HG03139 (cell line): ENCODE results near the gene KRT82.

Experiments used
- ATAC-seq: cut with Tn5 transposase; IDR thresholded peaks from one replicate; pipeline ENCODE4 v1.9.1; 2021; ENCODE audit not compliant: unreplicated experiment

The KRT82 gene

DNA sequence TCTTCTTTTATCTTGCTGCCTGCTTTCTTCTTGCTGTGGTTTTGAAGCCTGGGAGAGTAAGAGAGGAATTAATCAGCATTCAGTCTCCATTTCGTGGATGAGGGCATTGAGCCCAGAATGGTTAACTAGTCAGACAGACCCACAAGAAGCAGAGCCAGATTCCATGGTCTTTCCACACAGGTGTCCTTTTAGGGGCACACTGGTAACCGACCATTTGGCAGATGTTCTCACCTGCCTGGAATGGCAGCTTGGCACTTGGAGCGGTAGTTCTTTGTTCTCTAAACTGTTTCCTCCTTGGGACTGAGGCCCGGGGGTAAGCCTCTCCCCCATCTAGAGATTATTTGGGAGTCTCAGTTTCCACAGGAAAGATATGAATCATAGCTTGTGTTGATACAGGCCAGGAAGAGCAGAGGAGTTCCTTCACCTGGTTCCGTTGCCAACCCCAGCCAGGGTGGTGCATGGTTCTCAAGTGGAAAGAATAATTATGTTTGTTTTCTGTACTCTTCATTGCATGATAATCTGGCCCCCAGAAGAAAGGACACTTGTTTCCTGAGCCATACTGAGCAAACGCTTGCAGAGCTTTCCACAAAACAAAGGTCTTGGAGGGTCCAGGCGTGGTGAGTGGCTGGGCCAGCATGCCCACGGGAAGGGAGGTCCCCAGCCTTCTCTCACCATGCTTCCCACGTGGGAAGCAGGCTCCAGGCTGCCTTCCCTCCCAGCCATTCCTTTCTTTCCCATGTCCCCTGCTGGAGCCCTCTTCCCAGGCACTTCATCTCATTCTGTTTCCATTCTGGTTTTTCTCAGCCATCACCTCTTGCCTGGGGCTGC is 30.1 kb upstream of the KRT82 start:
- no peak for ATAC-seq

DNA sequence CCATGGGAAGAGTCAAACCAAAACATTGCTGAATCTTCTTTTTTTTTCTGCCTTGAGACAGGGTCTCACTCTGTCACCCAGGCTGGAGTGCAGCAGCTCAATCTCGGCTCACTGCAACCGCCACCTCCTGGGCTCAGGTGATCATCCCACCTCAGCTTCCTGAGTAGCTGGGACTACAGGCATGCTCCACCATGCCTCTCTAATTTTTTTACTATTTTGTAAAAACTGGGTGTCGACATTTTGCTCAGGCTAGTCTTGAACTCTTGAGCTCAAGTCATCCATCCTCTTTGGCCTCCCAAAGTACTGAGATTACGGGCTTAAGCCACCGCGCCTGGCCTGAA is 29.5 kb upstream of the KRT82 start:
- no peak for ATAC-seq

DNA sequence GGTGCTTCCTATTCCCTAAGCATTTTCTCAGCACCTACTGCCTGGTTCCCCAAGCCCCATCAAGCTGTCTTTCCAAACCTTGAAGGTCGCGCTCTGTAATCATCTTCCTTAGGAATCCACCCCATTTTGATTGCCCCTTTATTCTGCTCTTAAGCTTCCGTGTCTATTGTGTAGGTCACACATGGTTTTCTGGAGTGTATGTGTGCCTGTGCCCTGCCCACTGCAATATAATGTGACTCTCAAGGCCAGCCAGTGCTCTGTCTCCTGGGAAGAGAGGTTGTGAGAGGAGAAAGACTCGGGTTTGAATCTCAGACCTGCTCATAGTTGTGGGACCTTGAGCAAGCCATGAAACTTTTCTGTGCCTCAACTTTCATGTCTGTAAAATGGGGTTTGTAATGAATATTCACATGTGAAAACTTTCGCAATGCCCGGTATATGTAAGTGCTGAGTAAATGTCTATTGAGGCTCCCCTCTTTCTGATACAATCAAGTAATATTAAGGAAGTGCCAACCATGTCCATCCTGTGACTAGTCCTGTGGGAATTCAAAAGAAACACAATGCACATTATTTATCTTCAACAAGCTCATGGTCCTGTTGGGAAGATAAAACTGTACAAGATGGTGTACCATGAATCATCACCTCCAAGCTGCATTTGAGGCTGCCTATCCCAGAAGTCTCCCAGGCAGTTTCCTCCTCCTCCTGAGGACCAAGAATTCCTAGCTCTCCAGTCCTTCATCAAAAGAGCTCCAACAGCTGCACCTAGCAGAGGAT is 28.8 kb upstream of the KRT82 start:
- no peak for ATAC-seq

DNA sequence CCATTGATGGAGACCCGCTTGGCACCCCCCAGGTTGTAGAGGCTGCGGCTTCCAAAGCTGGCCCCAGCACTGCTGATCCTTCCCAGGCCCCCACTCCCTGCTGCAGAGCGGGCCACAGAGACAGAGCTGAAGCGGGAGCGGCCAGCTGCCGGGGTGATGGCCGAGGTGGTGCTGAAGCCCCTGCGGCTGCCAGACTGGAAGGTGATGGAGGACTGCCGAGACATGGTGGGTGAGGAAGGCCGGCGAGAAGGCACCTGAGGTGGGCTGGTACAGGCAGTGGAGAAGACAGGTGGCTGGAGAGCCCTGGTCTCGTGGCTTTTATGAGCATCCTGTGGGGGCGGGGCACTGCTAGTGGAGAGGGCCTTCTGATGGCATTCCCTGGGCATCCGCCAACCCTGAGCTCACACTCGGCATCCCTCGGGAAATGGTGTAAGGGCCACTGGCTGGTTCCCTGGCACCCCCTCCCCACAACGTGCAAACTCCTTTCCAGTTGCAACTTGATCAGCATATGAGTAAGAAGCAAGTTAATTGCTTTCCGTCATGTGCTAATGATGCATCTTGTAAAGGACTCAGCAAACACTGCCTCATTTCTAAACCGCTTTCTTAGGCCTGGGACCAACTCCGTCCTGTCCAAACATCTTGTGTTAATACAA is 28.1 kb upstream of the KRT82 start, which contains the start of gene KRT75:
TSS of gene KRT75 (minus strand) at position 291 of the 653 bp plus-strand sequence. CDS start at position 224, 67 bp downstream.
- no peak for ATAC-seq

DNA sequence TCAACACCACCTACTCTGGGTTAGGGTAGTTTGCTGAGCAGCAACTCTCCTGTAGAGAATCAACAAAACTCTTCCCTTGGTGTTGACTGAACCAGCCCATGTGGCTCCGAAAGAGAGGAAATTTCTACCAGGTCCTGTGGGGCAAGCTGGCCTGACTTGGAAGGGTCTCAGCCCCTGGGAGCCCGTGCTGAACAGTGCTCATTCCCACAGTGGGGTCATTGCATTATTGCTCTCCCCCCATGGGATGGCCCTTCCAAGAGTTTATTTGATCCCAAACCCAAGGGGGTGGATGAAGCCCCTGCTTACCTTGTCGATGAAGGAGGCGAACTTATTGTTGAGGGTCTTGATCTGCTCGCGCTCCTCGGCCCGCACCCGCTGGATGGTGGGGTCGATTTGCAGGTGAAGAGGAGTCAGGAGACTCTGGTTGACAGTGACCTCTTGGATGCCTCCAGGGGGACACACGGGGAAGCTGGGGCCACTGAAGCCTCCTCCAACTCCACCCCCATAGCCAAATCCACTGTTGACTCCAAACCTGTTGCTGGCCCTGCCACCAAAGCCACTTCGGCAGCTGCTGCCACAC is 27.5 kb upstream of the KRT82 start:
- ATAC-seq: no peak

DNA sequence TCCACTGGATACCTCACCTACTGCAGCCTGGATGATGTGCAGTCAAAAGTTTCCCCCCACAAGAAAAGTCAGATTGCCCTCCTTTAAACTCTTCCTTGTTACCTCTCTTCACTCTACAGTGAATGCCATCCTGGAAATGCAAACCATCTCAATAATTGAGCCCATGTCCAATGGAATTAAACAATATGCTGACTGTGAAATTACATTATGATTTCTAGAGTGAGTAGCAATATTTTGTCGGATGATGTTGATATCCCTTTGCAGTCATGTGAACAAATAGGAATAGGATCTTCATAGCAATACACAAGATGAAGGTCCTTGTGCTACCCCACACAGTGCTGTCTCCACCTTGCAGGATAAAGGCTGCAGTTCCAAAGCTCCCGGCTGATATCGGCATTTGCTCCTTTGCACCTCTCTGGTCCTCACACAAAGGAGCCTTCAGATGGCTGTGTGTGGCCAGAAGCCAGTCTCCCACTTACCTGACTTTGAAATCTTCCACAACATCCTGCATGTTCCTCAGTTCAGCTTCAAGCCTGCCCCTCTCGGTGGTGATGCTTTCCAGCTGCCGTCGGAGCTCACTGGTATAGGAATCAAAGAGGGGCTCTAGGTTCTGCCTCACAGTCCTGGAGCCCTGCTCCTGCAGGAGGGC is 26.5 kb upstream of the KRT82 start:
- ATAC-seq: no peak

DNA sequence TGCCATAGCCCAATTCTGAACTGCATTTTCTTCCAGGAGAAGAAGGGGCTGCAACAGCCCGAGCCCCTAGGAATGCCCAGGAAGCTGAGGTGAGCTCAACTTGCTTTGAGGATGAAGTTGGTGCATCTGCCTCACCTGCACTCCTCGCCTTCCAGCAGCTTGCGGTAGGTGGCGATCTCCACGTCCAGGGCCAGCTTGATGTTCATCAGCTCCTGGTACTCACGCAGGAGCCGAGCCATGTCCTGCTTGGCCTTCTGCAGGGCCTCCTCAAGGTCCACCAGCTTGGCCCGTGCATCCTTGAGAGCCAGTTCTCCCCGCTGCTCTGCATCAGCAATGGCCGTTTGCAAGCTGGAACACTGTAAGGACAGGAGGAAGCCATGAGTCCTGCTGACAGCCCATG is 22.0 kb upstream of the KRT82 start:
- ATAC-seq: no peak

DNA sequence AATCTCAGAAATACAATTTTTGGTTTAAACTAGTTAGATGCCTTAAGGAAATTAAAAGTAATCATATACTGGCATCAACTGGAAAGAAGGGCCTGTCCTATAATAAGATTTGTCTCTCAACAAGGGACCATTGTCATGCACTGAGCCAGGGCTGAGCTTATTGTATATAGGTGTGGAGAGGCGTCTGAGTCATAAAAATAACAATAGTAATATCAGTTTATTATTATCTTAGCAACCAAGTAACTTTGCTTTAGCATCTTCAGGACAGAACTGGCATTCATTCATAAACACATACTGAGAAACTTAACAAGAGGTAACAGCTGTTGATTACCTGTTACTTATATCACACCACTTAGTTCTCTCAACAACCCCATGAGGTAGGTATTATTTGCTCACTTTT is 20.9 kb upstream of the KRT82 start:
- ATAC-seq: no peak

DNA sequence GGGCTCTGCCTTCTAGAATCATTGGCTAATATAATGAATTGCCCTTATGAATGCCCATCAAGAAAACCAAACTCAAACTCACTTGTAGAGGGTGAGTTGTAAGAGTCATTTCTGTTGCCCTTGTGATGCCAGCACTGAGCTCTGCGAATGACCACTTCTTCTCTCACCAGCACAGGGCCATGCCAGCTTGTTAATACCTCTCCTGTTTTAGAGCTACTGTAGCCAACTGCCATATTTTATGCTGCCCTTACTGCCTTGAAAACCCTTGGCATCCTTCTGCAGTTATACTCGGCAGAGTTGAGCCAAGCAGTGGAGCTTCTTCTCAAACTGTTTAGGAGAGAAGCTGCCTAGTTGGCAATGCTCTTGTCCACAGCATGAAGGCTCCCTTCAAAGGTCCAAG is 19.9 kb upstream of the KRT82 start:
- no peak for ATAC-seq

DNA sequence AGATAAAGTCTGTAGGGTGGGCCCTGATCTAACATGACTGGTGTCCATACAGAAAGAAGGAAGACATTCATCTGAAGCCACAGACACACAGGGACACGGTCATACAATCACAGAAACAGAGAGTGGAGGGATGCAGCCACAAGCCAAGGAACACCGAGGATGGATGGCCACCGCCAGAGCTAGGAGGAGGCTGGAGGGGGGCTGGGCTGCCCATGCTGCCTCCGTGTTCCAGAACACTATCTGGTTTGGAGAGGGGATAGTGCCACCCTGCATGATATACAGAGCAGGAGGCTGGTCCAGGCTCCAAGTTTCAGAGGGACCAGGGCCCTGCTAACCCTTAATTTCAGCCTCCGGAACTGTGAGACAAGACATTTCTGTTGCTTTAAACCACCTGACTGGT is 19.3 kb upstream of the KRT82 start:
- ATAC-seq: no peak

DNA sequence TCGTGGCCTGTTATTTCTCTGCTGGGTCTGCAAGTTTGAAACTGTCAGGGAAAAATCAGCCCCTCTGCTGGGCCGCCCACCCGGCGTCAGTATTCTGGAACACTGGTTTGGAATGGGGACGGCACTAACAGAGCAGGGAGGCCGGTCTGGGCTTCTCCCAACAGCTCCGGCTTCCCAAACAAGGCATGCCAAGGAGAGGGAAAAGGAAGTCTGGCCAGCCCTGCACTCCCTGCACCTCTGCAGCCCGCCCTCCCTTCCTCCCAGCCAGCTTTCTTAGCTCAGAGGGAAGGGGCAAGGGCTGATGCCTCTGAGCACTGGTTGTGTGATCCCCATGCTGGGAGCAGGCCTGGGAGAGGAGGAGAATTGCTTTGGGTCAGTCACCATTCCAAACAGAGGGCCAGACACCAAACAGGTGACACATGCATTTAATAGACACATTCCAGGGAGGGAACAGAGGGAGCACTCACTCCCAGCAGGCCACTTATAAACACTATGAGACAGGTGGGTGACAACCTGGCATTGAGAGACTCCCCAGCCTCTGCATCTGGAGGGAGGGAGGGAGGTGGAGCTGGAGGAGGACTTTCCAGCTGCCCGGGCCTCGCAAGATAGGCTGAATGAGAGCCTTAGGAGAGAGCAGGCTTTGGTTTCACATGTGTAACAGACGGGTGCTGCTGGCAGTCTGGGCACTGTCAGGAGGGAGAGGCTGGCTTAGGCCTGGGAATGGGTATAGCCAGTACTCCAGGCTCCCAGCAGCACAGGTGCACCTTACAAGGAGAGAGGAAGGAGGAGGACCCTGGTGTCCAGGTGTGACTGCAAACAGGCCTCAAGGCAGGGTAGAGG is 17.7 kb upstream of the KRT82 start:
- no peak for ATAC-seq

DNA sequence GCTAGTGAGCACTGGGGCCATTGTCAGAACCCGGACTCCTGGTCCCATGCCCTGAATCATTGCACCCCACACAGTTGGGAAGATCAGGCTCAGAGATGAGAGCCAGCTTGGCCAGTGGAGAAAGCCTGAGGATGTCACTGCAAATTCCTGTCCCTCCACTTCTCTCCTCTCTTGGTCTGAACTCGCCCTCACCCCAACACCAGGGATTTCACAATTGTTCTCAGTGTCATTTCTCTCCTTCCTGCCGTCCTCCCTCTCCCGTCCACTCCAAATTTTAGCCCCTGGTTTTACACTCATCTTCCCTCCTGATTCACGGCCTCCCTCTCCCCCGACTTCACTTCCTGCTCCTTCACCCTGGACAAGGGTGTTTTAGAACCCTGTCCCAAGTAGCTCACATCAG is 16.9 kb upstream of the KRT82 start:
- no peak for ATAC-seq

DNA sequence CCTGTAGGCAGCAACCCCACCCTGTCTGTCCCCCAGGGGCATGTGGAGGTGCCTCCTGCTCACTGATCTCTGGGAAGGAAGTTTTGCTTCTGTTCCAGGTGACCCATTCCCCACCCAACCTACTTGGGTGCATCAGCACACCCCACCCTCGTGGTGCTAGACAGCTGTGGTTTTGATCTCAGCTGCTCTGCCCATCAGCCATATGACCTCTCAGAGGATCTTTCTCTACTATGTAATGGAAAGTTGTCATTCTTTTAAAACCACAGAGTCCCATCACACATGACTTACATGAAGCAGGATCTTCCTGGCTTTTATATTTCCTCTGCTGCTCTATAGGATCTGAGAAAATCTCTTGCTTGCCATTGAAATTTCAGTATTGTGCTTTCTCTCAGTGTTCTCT is 13.5 kb upstream of the KRT82 start:
- ATAC-seq: no peak

DNA sequence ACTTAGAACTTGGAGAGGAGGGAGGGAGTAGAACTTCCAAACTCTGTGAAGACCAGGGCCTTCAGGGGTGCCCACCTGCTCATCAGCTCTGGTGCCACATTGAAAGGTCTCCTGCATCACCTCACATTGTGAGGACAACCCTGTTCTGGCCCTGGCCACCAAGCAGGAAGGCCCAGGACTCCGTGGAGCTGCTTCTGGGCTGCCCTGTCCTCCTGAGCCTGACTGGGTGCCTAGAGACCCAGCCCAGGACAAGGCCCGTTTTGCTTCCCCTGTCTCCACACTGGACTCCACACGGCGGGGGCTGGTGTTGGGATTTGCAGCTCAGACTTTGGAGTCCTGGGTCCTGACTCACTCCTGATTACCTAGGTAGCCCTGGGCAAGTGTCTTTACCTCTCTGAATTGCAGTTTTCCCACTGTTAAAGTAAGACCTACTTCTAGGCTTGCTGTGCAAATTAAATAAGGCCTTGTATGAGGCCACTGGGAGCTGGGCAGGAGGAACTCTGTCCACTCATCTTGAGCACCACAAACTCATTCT is 12.5 kb upstream of the KRT82 start:
- no peak for ATAC-seq

DNA sequence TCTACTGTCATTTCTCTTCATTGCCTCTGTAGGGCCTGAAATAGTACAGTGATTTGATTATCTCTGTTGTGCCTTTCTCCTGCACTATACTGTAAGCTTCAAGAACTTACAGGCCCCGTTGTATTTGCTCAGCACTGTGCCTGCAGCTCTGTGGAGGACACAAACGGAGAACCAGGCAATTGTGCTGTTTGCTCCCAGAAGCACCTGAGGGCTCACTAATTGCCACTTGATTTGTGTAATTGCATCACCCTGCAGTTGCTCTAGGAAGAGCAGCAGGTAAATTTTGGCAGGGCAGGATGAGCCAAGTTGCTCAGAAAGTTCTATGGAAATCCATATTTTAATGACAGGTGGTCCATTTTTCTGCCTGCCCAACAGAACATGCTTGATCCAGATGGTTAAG is 11.6 kb upstream of the KRT82 start:
- ATAC-seq: no peak

DNA sequence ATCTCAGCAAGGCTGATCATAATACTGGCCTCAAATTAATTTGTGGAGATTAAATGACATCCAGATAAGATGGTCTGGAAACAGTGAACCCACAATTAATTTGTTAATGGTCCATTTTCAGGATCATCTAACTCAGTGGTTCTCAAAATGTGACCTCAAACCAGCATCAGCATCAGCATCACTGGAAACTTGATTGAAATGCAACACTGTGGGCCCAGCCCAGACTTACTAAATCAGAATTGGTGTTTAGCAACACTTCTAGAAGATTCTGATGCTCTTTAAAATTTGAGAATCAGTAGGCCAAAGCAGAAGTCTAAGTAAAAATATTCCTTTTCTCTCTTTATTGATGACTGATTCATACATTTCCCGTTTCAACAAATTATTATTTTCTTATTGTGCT is 10.7 kb upstream of the KRT82 start:
- no peak for ATAC-seq

DNA sequence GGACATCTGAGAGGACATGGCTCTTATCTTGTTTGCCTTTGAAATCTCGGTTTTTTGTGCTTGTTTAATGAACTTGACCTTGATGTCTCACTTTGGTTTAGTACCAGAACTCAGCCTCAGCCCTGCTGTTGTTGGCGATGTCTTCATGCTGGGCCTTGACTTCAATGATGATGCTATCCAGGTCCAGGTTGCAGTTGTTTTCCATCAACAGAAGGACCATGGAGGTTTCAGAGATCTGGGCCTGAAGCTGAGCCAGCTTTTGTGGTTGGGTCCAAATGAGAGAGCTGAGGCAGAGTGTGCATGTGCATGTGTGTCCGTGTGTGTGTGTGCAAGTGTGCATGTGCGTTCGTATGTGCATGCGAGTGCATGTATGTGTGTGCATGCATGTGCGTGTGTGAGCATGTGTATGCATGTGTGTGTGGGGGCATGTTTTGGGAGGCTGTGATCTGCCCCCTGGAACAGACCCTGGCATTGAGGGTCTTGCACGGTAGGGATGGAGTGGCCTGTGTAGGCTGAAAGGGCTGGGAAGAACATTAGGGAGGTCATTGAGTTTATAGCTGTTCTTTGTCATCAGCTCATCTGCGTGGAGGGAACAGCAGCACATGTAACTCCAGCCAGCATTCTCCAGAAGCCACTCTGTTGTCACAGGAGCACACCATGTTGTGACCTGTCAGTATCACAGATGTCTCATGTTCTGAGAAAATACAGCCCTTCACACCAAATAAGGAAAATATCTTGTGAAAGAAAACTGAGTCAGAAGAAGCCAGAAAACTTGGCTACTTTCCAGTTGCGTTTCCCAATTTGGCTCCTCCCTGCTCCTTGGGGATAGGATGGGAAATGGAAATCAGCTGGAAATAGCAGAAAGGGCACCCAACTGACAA is 10.0 kb upstream of the KRT82 start:
- ATAC-seq: no peak

DNA sequence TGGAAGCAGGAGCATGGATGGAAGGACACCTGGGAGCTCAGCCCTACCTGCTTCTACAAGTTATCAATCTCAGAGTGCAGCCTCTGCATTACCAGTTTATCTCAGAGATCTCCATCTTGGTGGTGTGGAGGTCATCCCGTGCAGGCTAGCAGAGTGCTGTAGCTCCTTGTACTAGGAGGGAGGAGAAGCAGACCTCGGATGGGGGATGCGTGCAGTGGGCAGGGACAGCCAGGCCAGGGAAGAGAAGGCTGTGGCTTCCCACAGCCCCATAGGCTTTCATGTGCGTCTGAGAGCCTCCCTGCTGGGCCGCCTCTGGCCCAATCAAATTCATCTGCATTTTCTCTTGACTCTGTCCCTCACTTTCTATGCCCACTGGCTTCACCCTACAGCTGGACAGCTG is 8.8 kb upstream of the KRT82 start:
- ATAC-seq: no peak

DNA sequence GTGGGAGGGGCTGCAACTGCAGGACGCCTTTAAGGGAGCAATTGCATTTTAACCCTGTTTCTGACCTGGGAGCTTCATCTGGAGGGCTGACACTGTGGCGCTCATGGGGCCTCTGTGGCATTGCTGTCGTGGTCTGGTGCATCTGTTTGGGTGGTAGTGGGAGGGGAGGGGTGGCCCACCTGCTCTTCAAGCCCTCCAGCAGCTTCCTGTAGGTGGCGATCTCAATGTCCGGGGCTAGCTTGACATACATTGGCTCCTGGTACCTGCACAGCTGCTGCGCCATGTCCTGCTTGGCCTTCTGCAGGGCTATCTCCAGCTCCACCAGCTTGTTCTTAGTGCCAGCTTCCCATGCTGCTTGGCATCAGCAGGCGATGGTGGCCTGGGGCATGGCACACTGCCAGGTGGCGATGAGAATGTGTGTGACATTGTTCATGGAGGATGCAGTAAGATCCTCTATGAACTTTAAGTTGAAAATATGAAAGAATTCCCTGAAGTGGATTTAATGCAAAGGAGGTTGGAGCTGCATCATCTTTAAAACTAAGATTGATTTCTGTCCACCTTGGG is 7.7 kb upstream of the KRT82 start:
- ATAC-seq: no peak
